Activated CD8-positive, alpha-beta memory T cell treated with anti-CD3 and anti-CD28 coated beads for 36 hours (primary cell): ENCODE measurements around the gene COL8A2. TPM values are rescaled to one million over a fixed set of nuclear protein-coding genes. Genes with fewer than 3 reads are reported as not detected.

Experiments
- CTCF ChIA-PET: fragments of 350-600 bp; sonication (Branson Sonifier 250); formaldehyde crosslinking; loops from one replicate; lab custom pipeline; 2021; ENCODE audit warnings: antibody characterized with exemption; lab: Charles Lee
- POLR2A ChIA-PET: fragments of 350-600 bp; sonication (Branson Sonifier 250); formaldehyde crosslinking; loops from one replicate; lab custom pipeline; 2021; ENCODE audit warnings: antibody characterized with exemption; lab: Charles Lee
- total RNA-seq, 2 experiments: library from RNA; stranded (reverse); gene quantifications; one replicate each; pipeline ENCODE4 v1.2.3, GENCODE V29; 2021

The COL8A2 gene
- total RNA-seq, 2 experiments from 2014 or later, result 0.38 to 0.48 TPM

- CTCF ChIA-PET, result interaction anchor here (1.0 to 5.3 kb wide), 11 partner anchors 10 to 241 kb away, joined by 3 to 49 read pairs (median 5); partner anchors contain the start of genes STK40, THRAP3 and TRAPPC3
- POLR2A ChIA-PET, result interaction anchor here (0.6 to 1.9 kb wide), 4 partner anchors 11 to 232 kb away, joined by 3 to 26 read pairs (median 6); partner anchors contain the start of genes THRAP3 and TRAPPC3
Observed at GRCh38 chr1:36160388-36160948, 35.4 kb upstream of the COL8A2 start.

- ChIA-PET CTCF (interaction anchor here (1.3 to 5.3 kb wide), 7 partner anchors 10 to 241 kb away, joined by 3 to 49 read pairs (median 8); partner anchors contain the start of genes THRAP3 and TRAPPC3), POLR2A (interaction anchor here (0.5 to 1.9 kb wide), 4 partner anchors 10 to 117 kb away, joined by 4 to 26 read pairs (median 6); partner anchors contain the start of genes THRAP3 and TRAPPC3)
Observed at GRCh38 chr1:36159614-36160387, 34.8 kb upstream of the COL8A2 start.

- POLR2A ChIA-PET, result interaction anchor here (0.7 kb wide), 1 partner anchor 133 kb away, joined by 3 read pairs; no protein-coding TSS in a partner anchor
- CTCF ChIA-PET, result interaction anchor here (2.8 to 5.3 kb wide), 3 partner anchors 9 to 66 kb away, joined by 8 to 49 read pairs (median 30); partner anchors contain the start of genes THRAP3 and TRAPPC3
Observed at GRCh38 chr1:36158827-36159252, 33.8 kb upstream of the COL8A2 start.

GRCh38 chr1:36157973-36158826 lies 33.2 kb upstream of the COL8A2 start:
- ChIA-PET POLR2A (interaction anchor here (0.7 kb wide), 1 partner anchor 133 kb away, joined by 3 read pairs; no protein-coding TSS in a partner anchor), CTCF (interaction anchor here (0.7 to 1.4 kb wide), 2 partner anchors 65 to 67 kb away, joined by 3 read pairs; no protein-coding TSS in a partner anchor)

- POLR2A ChIA-PET, result interaction anchor here (2.6 kb wide), 1 partner anchor 66 kb away, joined by 11 read pairs; the partner anchor contains the start of gene THRAP3
- CTCF ChIA-PET, result interaction anchor here (0.7 to 1.9 kb wide), 5 partner anchors 31 to 143 kb away, joined by 3 to 9 read pairs (median 3); no protein-coding TSS in a partner anchor
Observed at GRCh38 chr1:36157115-36157903, 32.3 kb upstream of the COL8A2 start.

GRCh38 chr1:36156329-36157114 lies 31.5 kb upstream of the COL8A2 start:
- ChIA-PET POLR2A (interaction anchor here (1.1 to 2.6 kb wide), 3 partner anchors 13 to 67 kb away, joined by 3 to 11 read pairs (median 5); partner anchors contain the start of gene THRAP3), CTCF (interaction anchor here (1.3 to 1.9 kb wide), 4 partner anchors 31 to 144 kb away, joined by 3 to 9 read pairs (median 3); no protein-coding TSS in a partner anchor)

GRCh38 chr1:36155408-36156328 lies 30.6 kb upstream of the COL8A2 start, which contains the start of gene MAP7D1:
MAP7D1 (plus strand) TSS chr1:36156160; CDS start chr1:36156418, 258 bp downstream.
- POLR2A ChIA-PET, result interaction anchor here (1.1 to 2.6 kb wide), 3 partner anchors 14 to 68 kb away, joined by 3 to 11 read pairs (median 5); partner anchors contain the start of gene THRAP3
- CTCF ChIA-PET, result interaction anchor here (0.5 to 1.9 kb wide), 5 partner anchors 32 to 145 kb away, joined by 3 to 9 read pairs (median 3); no protein-coding TSS in a partner anchor

- CTCF ChIA-PET, result interaction anchor here (0.5 to 1.4 kb wide), 4 partner anchors 33 to 225 kb away, joined by 3 to 6 read pairs (median 3); no protein-coding TSS in a partner anchor
- POLR2A ChIA-PET, result interaction anchor here (0.6 to 2.6 kb wide), 2 partner anchors 69 to 103 kb away, joined by 3 to 11 read pairs; partner anchors contain the start of gene THRAP3
Observed at GRCh38 chr1:36154765-36155407, 29.9 kb upstream of the COL8A2 start.

- POLR2A ChIA-PET, result interaction anchor here (0.6 kb wide), 1 partner anchor 104 kb away, joined by 3 read pairs; no protein-coding TSS in a partner anchor
- CTCF ChIA-PET, result interaction anchor here (0.6 to 1.4 kb wide), 3 partner anchors 34 to 225 kb away, joined by 3 to 6 read pairs (median 3); no protein-coding TSS in a partner anchor
Observed at GRCh38 chr1:36154335-36154734, 29.3 kb upstream of the COL8A2 start.

GRCh38 chr1:36153476-36153875 lies 28.5 kb upstream of the COL8A2 start:
- ChIA-PET POLR2A (no interaction called here), CTCF (interaction anchor here (0.9 kb wide), 1 partner anchor 132 kb away, joined by 3 read pairs; no protein-coding TSS in a partner anchor)

GRCh38 chr1:36151845-36152203 lies 26.8 kb upstream of the COL8A2 start:
- ChIA-PET POLR2A (no interaction called here), CTCF (interaction anchor here (3.5 to 4.0 kb wide), 2 partner anchors 10 to 17 kb away, joined by 16 to 49 read pairs; no protein-coding TSS in a partner anchor)

- ChIA-PET CTCF (interaction anchor here (2.9 to 4.0 kb wide), 3 partner anchors 10 to 37 kb away, joined by 16 to 49 read pairs (median 49); no protein-coding TSS in a partner anchor), POLR2A (interaction anchor here (0.6 to 2.8 kb wide), 2 partner anchors 10 to 73 kb away, joined by 3 to 26 read pairs; partner anchors contain the start of gene THRAP3)
Observed at GRCh38 chr1:36151134-36151844, 26.3 kb upstream of the COL8A2 start.
